ENCODE data around the gene ZBTB5. TPM values are rescaled to one million over a fixed set of nuclear protein-coding genes. Genes with fewer than 3 reads are reported as not detected.

The ZBTB5 gene
- total RNA-seq, 4 donors from 2014 or later: 15.0 to 23.3 (median 20.5) TPM

Other genes with a start within 250 kb of the ZBTB5 start
- gene GRHPR, start 42.8 kb downstream of the ZBTB5 start, total RNA-seq: 100 to 1,000 TPM in 2 of 4 donors, 10 to 100 TPM in 2; 74.5 to 117 (median 93.8) TPM
- gene POLR1E, start 20.5 kb upstream of the ZBTB5 start, total RNA-seq: 10 to 100 TPM; 11.6 to 31.1 (median 15.2) TPM
- gene FBXO10, start 110.9 kb upstream of the ZBTB5 start, total RNA-seq: 1 to 10 TPM; 3.4 to 6.0 (median 4.4) TPM
- gene TOMM5, start 127.1 kb upstream of the ZBTB5 start, total RNA-seq: 100 to 1,000 TPM in 2 of 4 donors, 10 to 100 TPM in 2; 25.1 to 129 (median 105) TPM
- under 1 TPM in 2 of 4 donors, not detected in 2; 0.04 to 0.18 TPM for gene FRMPD1, start 185.5 kb upstream of the ZBTB5 start, total RNA-seq